Nephron progenitor cell (in vitro differentiated cells): ENCODE data around the gene GSG1L2.
A peak's percentile ranks its signal among the peaks of the same experiment; 100 is the strongest.

ENCODE experiments used
- DNase-seq: peaks from one replicate; pipeline ENCODE4 v3.0.0; 2021
- H3K27ac Mint-ChIP-seq: 2 replicates; pipeline ENCODE4 v1.8.0; 2021; ENCODE audit warnings: mild to moderate bottlenecking, moderate library complexity, mixed read lengths
- H3K27me3 Mint-ChIP-seq: 2 replicates; pipeline ENCODE4 v1.8.0; 2021; ENCODE audit warnings: mild to moderate bottlenecking, low read depth, mixed read lengths; ENCODE audit not compliant: poor library complexity
- H3K36me3 Mint-ChIP-seq: 2 replicates; pipeline ENCODE4 v1.8.0; 2021; ENCODE audit warnings: low read depth, mixed read lengths
- H3K4me1 Mint-ChIP-seq: 2 replicates; pipeline ENCODE4 v1.8.0; 2021; ENCODE audit warnings: mixed read lengths
- H3K4me3 Mint-ChIP-seq: 2 replicates; pipeline ENCODE4 v1.8.0; 2021; ENCODE audit warnings: mild to moderate bottlenecking, moderate library complexity, mixed read lengths
- H3K9me3 Mint-ChIP-seq: 2 replicates; pipeline ENCODE4 v1.8.0; 2021; ENCODE audit warnings: mild to moderate bottlenecking, moderate library complexity, mixed read lengths
- CTCF ChIP-seq: fragments of 200-600 bp; sonication (generic); IDR thresholded peaks from 2 replicates; pipeline ENCODE4 v1.5.0; 2021; ENCODE audit warnings: antibody characterized with exemption

Gene GSG1L2

GRCh38 chr17:9830711-9831110 lies 8.8 kb upstream of the GSG1L2 start:
- Mint-ChIP-seq H3K27me3 (peaks cover 1% of the 10 kb centered on the region), H3K4me1 (no peaks in the 10 kb centered on the region), H3K36me3 (no peaks in the 10 kb centered on the region), H3K27ac (no peak overlapping the region), H3K4me3 (no peak overlapping the region), H3K9me3 (peaks cover 7% of the 10 kb centered on the region)
- no peak for DNase-seq
- no peak for TF ChIP-seq CTCF

- no peak for DNase-seq
- TF ChIP-seq CTCF: no peak
- Mint-ChIP-seq H3K9me3 (peaks cover 7% of the 10 kb centered on the region), H3K36me3 (no peaks in the 10 kb centered on the region), H3K27me3 (peaks cover 9% of the 10 kb centered on the region), H3K4me3 (no peak overlapping the region), H3K4me1 (no peaks in the 10 kb centered on the region), H3K27ac (no peak overlapping the region)
Measured at GRCh38 chr17:9829343-9829742, 7.5 kb upstream of the GSG1L2 start.

DNA sequence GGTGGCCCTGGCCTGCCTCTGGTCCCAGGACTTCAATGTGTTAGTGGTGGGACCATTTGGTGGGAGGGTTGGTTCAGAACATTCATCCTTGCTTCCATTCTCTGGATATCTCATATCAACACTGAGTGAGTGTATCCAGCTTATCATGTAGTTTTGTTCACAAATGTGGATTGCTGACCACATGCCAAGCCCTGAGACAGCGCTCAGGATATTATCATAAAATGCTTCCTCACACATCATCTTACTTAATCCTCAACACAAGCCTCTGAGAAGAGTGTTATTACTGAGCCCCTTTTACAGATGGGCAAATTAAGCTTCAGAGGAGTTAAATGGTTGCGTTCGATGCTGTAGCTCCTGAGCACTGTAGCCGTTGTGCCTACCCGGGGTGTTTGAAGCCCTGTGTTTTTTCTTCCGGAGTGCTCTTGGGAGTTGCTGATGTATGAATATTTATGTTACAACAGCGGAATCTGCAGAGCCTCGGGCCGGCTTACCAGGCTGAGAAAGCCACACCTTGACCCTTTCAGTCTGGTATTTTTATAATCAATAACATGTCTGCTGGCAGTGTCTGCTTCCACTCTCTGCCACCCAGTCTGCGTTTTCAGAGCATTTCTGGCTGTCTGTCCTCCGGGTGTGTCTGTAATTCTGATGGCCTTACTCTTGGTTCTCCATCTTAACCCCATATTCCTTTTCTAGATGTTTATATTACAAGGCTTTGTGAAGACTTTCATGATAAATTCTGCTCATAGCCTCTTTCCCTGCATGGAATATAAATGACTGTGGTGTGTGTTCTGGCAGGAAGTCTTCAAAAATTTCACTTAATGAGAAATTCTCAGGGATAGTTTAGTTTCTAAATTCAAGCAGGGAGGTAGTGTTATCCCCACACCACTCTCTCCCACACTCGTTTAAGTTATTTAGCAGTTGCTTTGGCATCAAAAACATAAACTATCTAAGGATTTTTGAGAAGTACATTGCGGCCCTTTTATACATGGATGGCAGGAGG lies 6.7 kb upstream of the GSG1L2 start:
- Mint-ChIP-seq H3K9me3 (peaks cover 3% of the 10 kb centered on the region), H3K4me1 (no peaks in the 10 kb centered on the region), H3K27ac (peak overlapping the region; percentile 25), H3K27me3 (peaks cover 9% of the 10 kb centered on the region), H3K4me3 (no peak overlapping the region), H3K36me3 (no peaks in the 10 kb centered on the region)
- DNase-seq: no peak
- no peak for TF ChIP-seq CTCF

DNA sequence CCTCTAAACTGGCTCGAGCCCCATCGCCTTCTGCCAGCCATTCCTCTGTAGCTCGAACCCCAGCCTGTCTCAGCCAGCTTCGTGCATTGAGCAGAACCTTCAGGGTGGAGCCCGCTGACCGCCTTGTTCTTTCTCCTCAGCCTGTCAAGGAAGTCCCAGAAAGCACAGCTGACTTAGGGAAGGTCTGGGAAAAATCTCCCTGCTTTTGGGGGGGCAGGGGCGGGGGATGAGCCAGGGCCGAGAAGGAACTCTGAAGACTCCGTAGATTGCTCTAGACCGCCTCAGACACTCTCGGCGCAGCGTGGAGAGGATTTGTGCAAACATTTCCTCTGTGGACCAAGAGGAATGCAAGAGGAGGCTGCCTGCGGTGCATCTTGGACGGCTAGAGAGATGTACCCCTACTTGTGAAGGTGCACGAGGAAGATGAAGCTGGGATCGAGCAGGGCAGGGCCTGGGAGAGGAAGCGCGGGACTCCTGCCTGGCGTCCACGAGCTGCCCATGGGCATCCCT lies 3.8 kb upstream of the GSG1L2 start, which contains the start of gene GLP2R:
Gene GLP2R, plus strand, starts transcription at position 284 of the 510 bp plus-strand sequence. Its CDS starts 140 bp downstream, at position 424.
- DNase-seq: no peak
- Mint-ChIP-seq H3K9me3 (no peaks in the 10 kb centered on the region), H3K36me3 (no peaks in the 10 kb centered on the region), H3K4me1 (peaks cover 4% of the 10 kb centered on the region), H3K27ac (no peak within 1 kb of the TSS), H3K4me3 (no peak within 1 kb of the TSS), H3K27me3 (peaks cover 9% of the 10 kb centered on the region)
- no peak for TF ChIP-seq CTCF

- no peak overlapping the region for H3K4me3 Mint-ChIP-seq
- no peak overlapping the region for H3K27ac Mint-ChIP-seq
- no peaks in the 10 kb centered on the region for H3K36me3 Mint-ChIP-seq
- no peak for TF ChIP-seq CTCF
- DNase-seq: no peak
- peaks cover 5% of the 10 kb centered on the region for H3K4me1 Mint-ChIP-seq
- H3K27me3 Mint-ChIP-seq: peaks cover 9% of the 10 kb centered on the region
- H3K9me3 Mint-ChIP-seq: no peaks in the 10 kb centered on the region
Measured at GRCh38 chr17:9824797-9825338, 3.0 kb upstream of the GSG1L2 start.
